Endothelial cell (in vitro differentiated cells): ENCODE data around the gene PIGZ. TPM values are rescaled to one million over a fixed set of nuclear protein-coding genes. Genes with fewer than 3 reads are reported as not detected.

Source experiments
- DNase-seq: peaks from one replicate; pipeline ENCODE4 v3.0.0; 2021; ENCODE audit warnings: low spot score
- H3K27ac Mint-ChIP-seq: one replicate; pipeline ENCODE4 v1.8.0; 2021; ENCODE audit warnings: mixed read lengths, inconsistent platforms; ENCODE audit not compliant: unreplicated experiment
- H3K27me3 Mint-ChIP-seq: one replicate; pipeline ENCODE4 v1.8.0; 2021; ENCODE audit warnings: mild to moderate bottlenecking, moderate library complexity, mixed read lengths, inconsistent platforms; ENCODE audit not compliant: unreplicated experiment
- H3K36me3 Mint-ChIP-seq: one replicate; pipeline ENCODE4 v1.8.0; 2021; ENCODE audit warnings: mild to moderate bottlenecking, low read depth, mixed read lengths, inconsistent platforms; ENCODE audit not compliant: unreplicated experiment
- H3K4me1 Mint-ChIP-seq: one replicate; pipeline ENCODE4 v1.8.0; 2021; ENCODE audit warnings: mild to moderate bottlenecking, mixed read lengths, inconsistent platforms; ENCODE audit not compliant: unreplicated experiment
- H3K4me3 Mint-ChIP-seq: one replicate; pipeline ENCODE4 v1.8.0; 2021; ENCODE audit warnings: mild to moderate bottlenecking, mixed read lengths, inconsistent platforms; ENCODE audit not compliant: unreplicated experiment
- H3K9me3 Mint-ChIP-seq: one replicate; pipeline ENCODE4 v1.8.0; 2021; ENCODE audit warnings: mixed read lengths, inconsistent platforms; ENCODE audit not compliant: unreplicated experiment
- total RNA-seq: library from RNA; stranded (reverse); fragmentation: NEBNext Ultra II Directional; extraction: Animal tissue kit (Norgen Biotek cat#: 25700); gene quantifications from one replicate; pipeline ENCODE4 v1.2.1, GENCODE V29; 2021; ENCODE audit not compliant: unreplicated experiment
- TF ChIP-seq, protein P1 (sequence below): fragments of 200-600 bp; sonication (generic); IDR thresholded peaks from one replicate; pipeline ENCODE4 v1.5.0; 2021; ENCODE audit warnings: antibody characterized with exemption; ENCODE audit not compliant: unreplicated experiment

Gene PIGZ
- total RNA-seq, 1 donor from 2014 or later = 3.5 TPM

- DNase-seq = no peak
- TF ChIP-seq, protein P1, sequence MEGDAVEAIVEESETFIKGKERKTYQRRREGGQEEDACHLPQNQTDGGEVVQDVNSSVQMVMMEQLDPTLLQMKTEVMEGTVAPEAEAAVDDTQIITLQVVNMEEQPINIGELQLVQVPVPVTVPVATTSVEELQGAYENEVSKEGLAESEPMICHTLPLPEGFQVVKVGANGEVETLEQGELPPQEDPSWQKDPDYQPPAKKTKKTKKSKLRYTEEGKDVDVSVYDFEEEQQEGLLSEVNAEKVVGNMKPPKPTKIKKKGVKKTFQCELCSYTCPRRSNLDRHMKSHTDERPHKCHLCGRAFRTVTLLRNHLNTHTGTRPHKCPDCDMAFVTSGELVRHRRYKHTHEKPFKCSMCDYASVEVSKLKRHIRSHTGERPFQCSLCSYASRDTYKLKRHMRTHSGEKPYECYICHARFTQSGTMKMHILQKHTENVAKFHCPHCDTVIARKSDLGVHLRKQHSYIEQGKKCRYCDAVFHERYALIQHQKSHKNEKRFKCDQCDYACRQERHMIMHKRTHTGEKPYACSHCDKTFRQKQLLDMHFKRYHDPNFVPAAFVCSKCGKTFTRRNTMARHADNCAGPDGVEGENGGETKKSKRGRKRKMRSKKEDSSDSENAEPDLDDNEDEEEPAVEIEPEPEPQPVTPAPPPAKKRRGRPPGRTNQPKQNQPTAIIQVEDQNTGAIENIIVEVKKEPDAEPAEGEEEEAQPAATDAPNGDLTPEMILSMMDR = no peak
- H3K36me3 Mint-ChIP-seq = peaks cover 4% of the 10 kb centered on the region
- no peak overlapping the region for H3K4me3 Mint-ChIP-seq
- peaks cover 5% of the 10 kb centered on the region for H3K27me3 Mint-ChIP-seq
- H3K4me1 Mint-ChIP-seq = peaks cover 4% of the 10 kb centered on the region
- no peaks in the 10 kb centered on the region for H3K9me3 Mint-ChIP-seq
- no peak overlapping the region for H3K27ac Mint-ChIP-seq
Observed at GRCh38 chr3:196979545-196979944, 10.9 kb upstream of the PIGZ start.

DNA sequence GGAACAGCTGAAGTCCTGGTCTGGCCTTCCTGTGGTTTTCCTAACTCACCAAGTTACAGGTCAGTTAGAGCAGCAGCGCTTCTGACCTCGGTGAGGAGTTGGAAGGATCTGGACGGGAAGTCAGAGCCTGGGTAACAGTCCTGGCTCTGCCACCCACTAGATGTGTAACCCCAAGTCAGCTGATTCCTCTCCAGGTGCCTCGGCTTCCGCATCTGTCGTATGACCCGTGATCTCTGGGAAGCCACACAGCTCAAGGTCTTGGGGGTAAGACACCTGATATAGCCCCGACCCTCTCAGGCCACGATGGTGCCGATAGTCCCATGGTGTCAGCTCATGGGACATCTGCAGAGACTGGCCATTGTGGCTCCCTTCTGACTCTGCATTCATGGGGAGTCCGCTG is 8.3 kb upstream of the PIGZ start:
- Mint-ChIP-seq H3K9me3 (no peaks in the 10 kb centered on the region), H3K4me1 (peaks cover 4% of the 10 kb centered on the region), H3K36me3 (peaks cover 4% of the 10 kb centered on the region), H3K27ac (no peak overlapping the region), H3K27me3 (peaks cover 5% of the 10 kb centered on the region), H3K4me3 (no peak overlapping the region)
- TF ChIP-seq, protein P1 = no peak
- no peak for DNase-seq

- peaks cover 7% of the 10 kb centered on the region for H3K4me1 Mint-ChIP-seq
- peak overlapping the region; percentile 16 for H3K27ac Mint-ChIP-seq
- TF ChIP-seq, protein P1 = no peak
- no peaks in the 10 kb centered on the region for H3K9me3 Mint-ChIP-seq
- H3K27me3 Mint-ChIP-seq = peaks cover 13% of the 10 kb centered on the region
- no peak for DNase-seq
- no peak overlapping the region for H3K4me3 Mint-ChIP-seq
- peaks cover 8% of the 10 kb centered on the region for H3K36me3 Mint-ChIP-seq
Observed at GRCh38 chr3:196975349-196975748, 6.7 kb upstream of the PIGZ start.

DNA sequence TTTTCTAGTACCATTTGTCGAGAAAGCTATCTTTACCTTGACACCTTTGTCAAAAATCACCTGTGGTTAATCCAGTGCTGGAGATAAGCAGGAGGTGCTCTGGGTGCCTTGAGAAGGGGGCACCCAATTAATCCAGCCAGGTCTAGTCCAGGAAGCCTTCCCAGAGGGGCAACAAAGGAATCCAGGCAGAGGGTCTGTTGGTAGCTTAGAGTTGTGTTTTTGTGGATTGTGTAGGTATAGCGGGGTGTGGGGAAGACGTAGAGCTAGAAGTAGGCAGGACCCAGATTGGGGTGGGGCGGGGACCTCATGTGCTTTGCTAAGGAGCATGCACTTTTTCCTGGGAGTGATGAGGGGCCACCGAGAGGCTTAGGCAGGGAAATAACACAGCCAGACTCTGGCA is 6.0 kb upstream of the PIGZ start:
- H3K27ac Mint-ChIP-seq = no peak overlapping the region
- peaks cover 15% of the 10 kb centered on the region for H3K27me3 Mint-ChIP-seq
- H3K9me3 Mint-ChIP-seq = no peaks in the 10 kb centered on the region
- DNase-seq = no peak
- TF ChIP-seq, protein P1 = no peak
- H3K36me3 Mint-ChIP-seq = peaks cover 13% of the 10 kb centered on the region
- H3K4me3 Mint-ChIP-seq = no peak overlapping the region
- H3K4me1 Mint-ChIP-seq = peaks cover 7% of the 10 kb centered on the region

DNA sequence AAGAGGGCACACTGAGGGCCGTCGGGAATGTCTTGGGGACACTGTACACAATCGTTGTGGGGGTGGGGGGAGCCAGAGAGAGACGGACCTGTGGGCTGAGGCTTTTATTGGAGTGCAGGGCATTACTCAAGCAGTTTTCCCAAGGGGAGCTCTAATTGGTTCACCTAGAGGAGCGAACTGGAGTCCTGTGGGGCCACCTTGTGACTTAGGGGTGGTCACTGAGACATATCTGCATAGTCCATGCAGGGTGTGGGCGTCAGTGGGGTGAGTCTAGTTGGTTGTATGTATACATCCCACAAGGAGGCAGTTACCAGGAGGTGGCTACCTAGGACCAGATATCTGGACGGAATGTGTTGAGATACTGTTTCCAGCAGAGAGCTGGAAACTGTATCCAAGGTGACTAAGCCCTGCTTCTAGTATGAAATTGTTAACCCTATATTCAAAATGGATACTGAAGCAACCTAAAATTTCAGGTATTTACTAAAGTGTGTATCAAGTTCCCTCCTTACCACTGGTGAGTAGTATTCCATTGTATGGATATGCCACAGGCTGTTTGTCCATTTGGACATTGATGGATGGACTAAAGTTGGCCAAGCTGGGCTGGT is 2.6 kb upstream of the PIGZ start:
- H3K4me3 Mint-ChIP-seq = no peak overlapping the region
- TF ChIP-seq, protein P1 = no peak
- H3K36me3 Mint-ChIP-seq = peaks cover 23% of the 10 kb centered on the region
- H3K4me1 Mint-ChIP-seq = peaks cover 7% of the 10 kb centered on the region
- DNase-seq = no peak
- no peak overlapping the region for H3K27ac Mint-ChIP-seq
- peaks cover 23% of the 10 kb centered on the region for H3K27me3 Mint-ChIP-seq
- no peaks in the 10 kb centered on the region for H3K9me3 Mint-ChIP-seq
